NCI-H1105 (cell line): Measurements from ENCODE around the gene MIGA1.
A peak's percentile ranks its signal among the peaks of the same experiment; 100 is the strongest.
"Not testable (repeated sequence)": the region's sequence is repeated elsewhere in the genome, so short reads cannot be mapped to it uniquely, and the experiment has no call there.

Source experiments
- DNase-seq: peaks from one replicate; lab custom pipeline; 2025; lab: John Stamatoyannopoulos, UW

Gene MIGA1

GRCh38 chr1:77802026-77802425 lies 22.6 kb downstream of the MIGA1 start:
- no peak for DNase-seq

GRCh38 chr1:77803371-77803770 lies 23.9 kb downstream of the MIGA1 start:
- no peak for DNase-seq

GRCh38 chr1:77809787-77810462 lies 30.5 kb downstream of the MIGA1 start:
- not testable (repeated sequence) for DNase-seq

GRCh38 chr1:77811589-77811988 lies 32.1 kb downstream of the MIGA1 start:
- not testable (repeated sequence) for DNase-seq

GRCh38 chr1:77817368-77818209 lies 38.1 kb downstream of the MIGA1 start:
- no peak for DNase-seq

- no peak for DNase-seq
Measured at GRCh38 chr1:77820121-77820520, 40.7 kb downstream of the MIGA1 start.

- no peak for DNase-seq
Measured at GRCh38 chr1:77824079-77824478, 44.6 kb downstream of the MIGA1 start.

- no peak for DNase-seq
Measured at GRCh38 chr1:77824694-77825093, 45.2 kb downstream of the MIGA1 start.

- peak; percentile 4 for DNase-seq
Measured at GRCh38 chr1:77825131-77825709, 45.8 kb downstream of the MIGA1 start.

GRCh38 chr1:77826851-77827250 lies 47.4 kb downstream of the MIGA1 start:
- DNase-seq, result not testable (repeated sequence)

- DNase-seq, result no peak
Measured at GRCh38 chr1:77828098-77828497, 48.6 kb downstream of the MIGA1 start.

- DNase-seq, result no peak
Measured at GRCh38 chr1:77829851-77830250, 50.4 kb downstream of the MIGA1 start.

- no peak for DNase-seq
Measured at GRCh38 chr1:77830946-77831345, 51.5 kb downstream of the MIGA1 start.

- no peak for DNase-seq
Measured at GRCh38 chr1:77831566-77831965, 52.1 kb downstream of the MIGA1 start.

- DNase-seq, result no peak
Measured at GRCh38 chr1:77831976-77832711, 52.7 kb downstream of the MIGA1 start.

GRCh38 chr1:77832901-77833300 lies 53.5 kb downstream of the MIGA1 start:
- DNase-seq, result peak; percentile 3

- no peak for DNase-seq
Measured at GRCh38 chr1:77833521-77834100, 54.2 kb downstream of the MIGA1 start.

- peak; percentile 1 for DNase-seq
Measured at GRCh38 chr1:77834771-77835334, 55.4 kb downstream of the MIGA1 start.

- no peak for DNase-seq
Measured at GRCh38 chr1:77841574-77841973, 62.1 kb downstream of the MIGA1 start.

GRCh38 chr1:77845951-77846350 lies 66.5 kb downstream of the MIGA1 start:
- no peak for DNase-seq

GRCh38 chr1:77846966-77847365 lies 67.5 kb downstream of the MIGA1 start:
- no peak for DNase-seq
